GM23338 (cell line): ENCODE data around the gene PTPRN2. TPM values are rescaled to one million over a fixed set of nuclear protein-coding genes. Genes with fewer than 3 reads are reported as not detected.

Experiments
- ATAC-seq: fragments of 200-7000 bp; cut with Tn5 transposase; 3 replicates; pipeline ENCODE4 v1.9.1; 2020
- DNase-seq: peaks from one replicate; pipeline ENCODE4 v3.0.0-alpha.2; 2015; ENCODE audit warnings: low spot score
- H2AFZ ChIP-seq: fragments of 200-600 bp; sonication (generic); 2 replicates; pipeline ENCODE4 v1.8.0; 2016; ENCODE audit warnings: antibody characterized with exemption, mild to moderate bottlenecking, moderate library complexity
- H3F3A ChIP-seq: fragments of 200-600 bp; sonication (generic); replicated peaks from 2 replicates; pipeline ENCODE4 v1.8.0; 2017; ENCODE audit warnings: antibody characterized with exemption, mixed run types, low read depth
- H3K27ac ChIP-seq: fragments of 200-600 bp; sonication (generic); 2 replicates; pipeline ENCODE4 v1.6.1; 2016; ENCODE audit warnings: low read depth
- H3K27me3 ChIP-seq: fragments of 200-600 bp; sonication (generic); 2 replicates; pipeline ENCODE4 v1.8.0; 2016; ENCODE audit warnings: mild to moderate bottlenecking, mixed run types, moderate library complexity; ENCODE audit not compliant: insufficient read depth
- H3K36me3 ChIP-seq: fragments of 200-600 bp; sonication (generic); 2 replicates; pipeline ENCODE4 v1.8.0; 2016; ENCODE audit warnings: mild to moderate bottlenecking; ENCODE audit not compliant: insufficient read depth
- H3K4me1 ChIP-seq: fragments of 200-600 bp; sonication (generic); 2 replicates; pipeline ENCODE4 v1.8.0; 2016; ENCODE audit warnings: mild to moderate bottlenecking, moderate library complexity; ENCODE audit not compliant: insufficient read depth
- H3K4me2 ChIP-seq: fragments of 200-600 bp; sonication (generic); 2 replicates; pipeline ENCODE4 v1.7.1; 2017; ENCODE audit warnings: mixed run types
- H3K4me3 ChIP-seq: fragments of 200-600 bp; sonication (generic); 2 replicates; pipeline ENCODE4 v1.6.1; 2016; ENCODE audit warnings: mixed run types
- H3K79me2 ChIP-seq: fragments of 200-600 bp; sonication (generic); replicated peaks from 2 replicates; pipeline ENCODE4 v1.8.0; 2017; ENCODE audit warnings: mild to moderate bottlenecking; ENCODE audit not compliant: insufficient read depth
- H3K9me2 ChIP-seq: fragments of 200-600 bp; sonication (generic); 2 replicates; pipeline ENCODE4 v1.8.0; 2017; ENCODE audit not compliant: insufficient read depth
- H4K20me1 ChIP-seq: fragments of 200-600 bp; sonication (generic); replicated peaks from 2 replicates; pipeline ENCODE4 v1.8.0; 2017; ENCODE audit warnings: mild to moderate bottlenecking; ENCODE audit not compliant: insufficient read depth
- H3K27ac Mint-ChIP-seq: 2 replicates; pipeline ENCODE4 v1.8.0; 2020; ENCODE audit warnings: inconsistent platforms, mild to moderate bottlenecking, moderate library complexity, mixed read lengths
- H3K27me3 Mint-ChIP-seq: 3 replicates; pipeline ENCODE4 v1.8.0; 2022; ENCODE audit warnings: low read depth, mild to moderate bottlenecking, moderate library complexity, mixed read lengths, inconsistent platforms; ENCODE audit not compliant: insufficient read depth, poor library complexity
- H3K36me3 Mint-ChIP-seq: 3 replicates; pipeline ENCODE4 v1.8.0; 2021; ENCODE audit warnings: low read depth, mild to moderate bottlenecking, inconsistent platforms, moderate library complexity, mixed read lengths
- H3K4me1 Mint-ChIP-seq: 3 replicates; pipeline ENCODE4 v1.8.0; 2020; ENCODE audit warnings: mild to moderate bottlenecking, inconsistent platforms, mixed read lengths
- H3K4me3 Mint-ChIP-seq: 3 replicates; pipeline ENCODE4 v1.8.0; 2021; ENCODE audit warnings: moderate library complexity, mild to moderate bottlenecking, inconsistent platforms, mixed read lengths
- H3K9me3 Mint-ChIP-seq: 3 replicates; pipeline ENCODE4 v1.8.0; 2020; ENCODE audit warnings: moderate library complexity, mild to moderate bottlenecking, inconsistent platforms, mixed read lengths
- CREB1 ChIP-seq: fragments of 250-450 bp; sonication (Bioruptor Pico); IDR thresholded peaks from 2 replicates; pipeline ENCODE4 v1.5.0; 2020; ENCODE audit warnings: low read depth, mild to moderate bottlenecking, moderate library complexity
- ETS1 ChIP-seq: IDR thresholded peaks from 2 replicates; pipeline ENCODE4 v1.6.1; 2016; ENCODE audit warnings: antibody characterized with exemption
- EZH2 ChIP-seq: fragments of 200-600 bp; sonication (generic); IDR thresholded peaks from one replicate; pipeline ENCODE4 v1.8.0; 2017; ENCODE audit warnings: antibody characterized with exemption, mild to moderate bottlenecking, low read depth; ENCODE audit not compliant: unreplicated experiment
- EZH2phosphoT487 ChIP-seq: fragments of 200-600 bp; sonication (generic); IDR thresholded peaks from one replicate; pipeline ENCODE4 v1.8.1; 2018; ENCODE audit warnings: antibody characterized with exemption; ENCODE audit not compliant: unreplicated experiment
- JUNB ChIP-seq: IDR thresholded peaks from one replicate; pipeline ENCODE4 v1.6.1; 2016; ENCODE audit warnings: antibody characterized with exemption; ENCODE audit not compliant: unreplicated experiment
- NANOG ChIP-seq: IDR thresholded peaks from 2 replicates; pipeline ENCODE4 v1.6.1; 2016; ENCODE audit warnings: antibody characterized with exemption, borderline replicate concordance
- POLR2AphosphoS5 ChIP-seq: IDR thresholded peaks from 2 replicates; pipeline ENCODE4 v1.6.1; 2016; ENCODE audit warnings: antibody characterized with exemption, low read depth
- REST ChIP-seq: IDR thresholded peaks from one replicate; pipeline ENCODE4 v1.6.1; 2018; ENCODE audit warnings: antibody characterized with exemption; ENCODE audit not compliant: unreplicated experiment
- STAT1 ChIP-seq: IDR thresholded peaks from one replicate; pipeline ENCODE4 v1.6.1; 2016; ENCODE audit warnings: antibody characterized with exemption; ENCODE audit not compliant: unreplicated experiment
- ZNF114 ChIP-seq: fragments of 250-450 bp; sonication (Bioruptor Pico); IDR thresholded peaks from 2 replicates; pipeline ENCODE4 v1.5.0; 2020; ENCODE audit warnings: mild to moderate bottlenecking, moderate library complexity
- ZNF331 ChIP-seq: fragments of 250-450 bp; sonication (Bioruptor Pico); IDR thresholded peaks from 2 replicates; pipeline ENCODE4 v1.5.0; 2020; ENCODE audit warnings: low read depth, mild to moderate bottlenecking, moderate library complexity
- ZNF462 ChIP-seq: fragments of 250-450 bp; sonication (Bioruptor Pico); IDR thresholded peaks from 2 replicates; pipeline ENCODE4 v1.5.0; 2020; ENCODE audit warnings: mild to moderate bottlenecking, moderate library complexity
- polyA plus RNA-seq: library from polyadenylated mRNA; unstranded; fragments of >200 nt; fragmentation: Nextera tagmentation; extraction: Ambion mirVana; gene quantifications from 2 replicates; pipeline ENCODE4 v1.2.1, GENCODE V29; 2016
- total RNA-seq: library from RNA; depleted of rRNA; stranded (reverse); fragments of >200 nt; shearing (Covaris generic); gene quantifications from 2 replicates; pipeline ENCODE4 v1.2.3, GENCODE V29; 2014

Gene PTPRN2
- total and polyA plus RNA-seq, 2 experiments from 2014 or later = 0.87 to 4.0 TPM

DNA sequence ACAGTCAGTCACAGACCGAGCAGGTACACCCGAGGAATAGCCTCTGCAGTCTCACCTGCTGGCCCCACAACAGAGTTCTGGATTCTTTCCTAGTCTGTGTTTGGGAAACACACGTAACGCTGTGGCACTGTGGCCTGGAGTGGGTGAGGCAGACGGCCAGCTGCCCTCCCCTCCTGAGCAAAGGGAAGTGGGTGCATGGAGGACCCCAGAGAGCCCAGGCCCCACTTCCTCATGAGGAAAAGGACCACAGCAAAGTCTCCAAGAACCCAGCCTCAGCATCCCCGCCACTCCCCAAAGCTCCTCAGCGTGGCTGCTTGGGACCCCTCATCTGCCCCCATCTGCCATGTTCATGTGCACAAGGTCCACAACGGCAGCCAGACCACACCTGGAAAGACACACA lies 530.2 kb downstream of the PTPRN2 start (continued):
- TF ChIP-seq POLR2AphosphoS5 = no peak

GRCh38 chr7:158056761-158057160 lies 530.9 kb downstream of the PTPRN2 start:
- Histone ChIP-seq H3K79me2 (no peaks in the 10 kb centered on the region), H3F3A (no peaks in the 10 kb centered on the region), H3K9me2 (no peaks in the 10 kb centered on the region), H3K4me2 (no peak overlapping the region), H3K27me3 (no peaks in the 10 kb centered on the region), H3K27ac (no peak overlapping the region), H2AFZ (no peak overlapping the region), H3K36me3 (no peaks in the 10 kb centered on the region; the same call in 1 of the 2 replicates), H4K20me1 (no peaks in the 10 kb centered on the region), H3K4me1 (no peaks in the 10 kb centered on the region), H3K4me3 (no peak overlapping the region)
- DNase-seq (no peak), ATAC-seq (no peak)
- H3K4me3 Mint-ChIP-seq = no peak overlapping the region
- no peak for TF ChIP-seq NANOG
- no peak for TF ChIP-seq POLR2AphosphoS5
- TF ChIP-seq STAT1 = no peak
- no peak for TF ChIP-seq EZH2phosphoT487
- TF ChIP-seq REST = no peak
- TF ChIP-seq EZH2 = no peak
- TF ChIP-seq ZNF331 (CRISPR knock-in tag) = no peak
- no peak for TF ChIP-seq ZNF114 (CRISPR knock-in tag)
- TF ChIP-seq ZNF462 (CRISPR knock-in tag) = no peak
- no peak for TF ChIP-seq JUNB
- no peak for TF ChIP-seq CREB1
- no peak for TF ChIP-seq ETS1
- no peaks in the 10 kb centered on the region; the same call in none of the 3 replicates for H3K9me3 Mint-ChIP-seq
- peaks cover 12% of the 10 kb centered on the region for H3K27me3 Mint-ChIP-seq
- peaks cover 53% of the 10 kb centered on the region for H3K36me3 Mint-ChIP-seq
- H3K27ac Mint-ChIP-seq = no peak overlapping the region
- no peaks in the 10 kb centered on the region for H3K4me1 Mint-ChIP-seq
